B cell (primary cell): ENCODE results near the gene NUDT19. TPM values are rescaled to one million over a fixed set of nuclear protein-coding genes. Genes with fewer than 3 reads are reported as not detected.

Experiments
- ATAC-seq: fragments of 200-7000 bp; cut with Tn5 transposase; one replicate; pipeline ENCODE4 v1.10.0; 2021; ENCODE audit warnings: low read depth, mild to moderate bottlenecking, moderate number of reproducible peaks, moderate library complexity
- CTCF ChIA-PET: fragments of 350-600 bp; sonication (Branson Sonifier 250); formaldehyde crosslinking; loops from one replicate; lab custom pipeline; 2021; ENCODE audit warnings: antibody characterized with exemption, inconsistent platforms; lab: Charles Lee
- POLR2A ChIA-PET: fragments of 350-600 bp; sonication (Branson Sonifier 250); formaldehyde crosslinking; loops from one replicate; lab custom pipeline; 2021; ENCODE audit warnings: antibody characterized with exemption; lab: Charles Lee
- DNase-seq: peaks from one replicate; pipeline ENCODE4 v3.0.0; 2013
- H2AFZ ChIP-seq: 2 replicates; pipeline ENCODE4 v1.6.1; 2012; ENCODE audit warnings: mild to moderate bottlenecking, low read depth, low read length; ENCODE audit not compliant: insufficient read depth, poor library complexity, severe bottlenecking
- H3K27ac ChIP-seq, 2 donors: 1 replicate in 1 of 2; 2 replicates in 1 of 2; pipeline ENCODE4 v1.5.1; 2012 to 2013; ENCODE audit warnings: low read length in 2 of 2, mild to moderate bottlenecking in 2 of 2, moderate library complexity in 1 of 2
- H3K27me3 ChIP-seq, 4 experiments: fragments of 200-600 bp in 1 of 4; sonication (generic) in 1 of 4; replicated peaks in 1 of 4; 1 replicate in 2 of 4; 2 replicates in 2 of 4; pipeline versions ENCODE4 v1.6.1 to v1.7.0; 2013 to 2016; ENCODE audit warnings: low read length in 3 of 4, mild to moderate bottlenecking in 2 of 4, mixed read lengths in 1 of 4, moderate library complexity in 1 of 4; ENCODE audit not compliant: insufficient read depth in 4 of 4, control insufficient read depth in 3 of 4; ENCODE audit errors: control extremely low read depth in 1 of 4
- H3K36me3 ChIP-seq, 2 experiments: replicated peaks in 1 of 2; 1 replicate in 1 of 2; 2 replicates in 1 of 2; pipeline versions ENCODE4 v1.6.1 to v1.7.1; 2013; ENCODE audit warnings: low read length in 1 of 2; ENCODE audit not compliant: insufficient read depth in 2 of 2, control insufficient read depth in 1 of 2; ENCODE audit errors: control extremely low read depth in 1 of 2, extremely low read depth in 1 of 2
- H3K4me1 ChIP-seq, 2 donors: fragments of 200-600 bp in 1 of 2; sonication (generic) in 1 of 2; 1 replicate in 1 of 2; 2 replicates in 1 of 2; pipeline versions ENCODE4 v1.5.1 to v1.6.1; 2013 to 2017; ENCODE audit warnings: low read length in 2 of 2; ENCODE audit not compliant: control insufficient read depth in 2 of 2, insufficient read depth in 2 of 2
- H3K4me2 ChIP-seq: replicated peaks from 2 replicates; pipeline ENCODE3; 2012; ENCODE audit warnings: mild to moderate bottlenecking, low read depth, low read length; ENCODE audit not compliant: poor library complexity, severe bottlenecking
- H3K4me3 ChIP-seq, 5 experiments: fragments of 200-600 bp in 1 of 5; sonication (generic) in 1 of 5; 1 replicate in 3 of 5; 2 replicates in 2 of 5; pipeline versions ENCODE4 v1.5.1 to v1.7.0; 2011 to 2016; ENCODE audit warnings: low read length in 4 of 5, mild to moderate bottlenecking in 4 of 5, low read depth in 2 of 5, control low read depth in 1 of 5, moderate library complexity in 1 of 5; ENCODE audit not compliant: insufficient read depth in 1 of 5; ENCODE audit errors: control extremely low read depth in 1 of 5, extremely low read depth in 1 of 5
- H3K79me2 ChIP-seq: fragments of 200-600 bp; sonication (generic); one replicate; pipeline ENCODE4 v1.6.0; 2016; ENCODE audit warnings: low read length; ENCODE audit not compliant: control insufficient read depth, insufficient read depth
- H3K9ac ChIP-seq: fragments of 200-600 bp; sonication (generic); 2 replicates; pipeline ENCODE4 v1.6.1; 2017; ENCODE audit warnings: mild to moderate bottlenecking, low read length, moderate library complexity
- H3K9me3 ChIP-seq, 3 donors: one replicate each; pipeline versions ENCODE4 v1.6.1 to v1.7.1; 2013; ENCODE audit warnings: low read length in 2 of 3; ENCODE audit not compliant: control insufficient read depth in 2 of 3, insufficient read depth in 1 of 3; ENCODE audit errors: control extremely low read depth in 1 of 3
- H4K20me1 ChIP-seq: 2 replicates; pipeline ENCODE4 v1.6.0; 2012; ENCODE audit warnings: mild to moderate bottlenecking, low read length; ENCODE audit not compliant: insufficient read depth, control insufficient read depth, poor library complexity, severe bottlenecking
- H3K27ac Mint-ChIP-seq: one replicate; pipeline ENCODE4 v1.8.0; 2021; ENCODE audit warnings: mixed read lengths
- H3K27me3 Mint-ChIP-seq: one replicate; pipeline ENCODE4 v1.8.0; 2021; ENCODE audit warnings: mixed read lengths
- H3K4me1 Mint-ChIP-seq: one replicate; pipeline ENCODE4 v1.8.0; 2021; ENCODE audit warnings: mixed read lengths
- H3K4me3 Mint-ChIP-seq: one replicate; pipeline ENCODE4 v1.8.0; 2021; ENCODE audit warnings: mixed read lengths
- H3K9me3 Mint-ChIP-seq: one replicate; pipeline ENCODE4 v1.8.0; 2022; ENCODE audit warnings: mixed read lengths; ENCODE audit not compliant: insufficient read depth
- EZH2 ChIP-seq: IDR thresholded peaks from 2 replicates; pipeline ENCODE4 v1.6.1; 2012; ENCODE audit warnings: borderline replicate concordance, low read depth, mild to moderate bottlenecking, moderate library complexity, low read length; ENCODE audit not compliant: insufficient read depth, poor library complexity, severe bottlenecking
- WGBS: methylation state at CpG from one replicate; pipeline ENCODE4 v1.1.5; 2013; ENCODE audit warnings: missing lambda C conversion rate; ENCODE audit not compliant: insufficient coverage; 5-methylcytosine and 5-hydroxymethylcytosine counted together
- intact Hi-C: fragments of 100-400 bp; cut with micrococcal nuclease; formaldehyde crosslinking; loops from one replicate; pipeline ENCODE4 v1.10.0; 2022
- polyA plus RNA-seq: library from polyadenylated mRNA; depleted of rRNA; stranded (reverse); fragments of >200 nt; gene quantifications from 2 replicates; pipeline ENCODE4 v1.2.3, GENCODE V29; 2012
- total RNA-seq, 2 donors: library from RNA; stranded (reverse); fragments of 120-200 nt in 1 of 2; gene quantifications; 1 replicate in 1 of 2; 2 replicates in 1 of 2; pipeline versions ENCODE4 v1.2.3 to v1.2.4, GENCODE V29; 2013 to 2022
- TF ChIP-seq, protein P1 (sequence below): fragments of 200-600 bp; IDR thresholded peaks from one replicate; pipeline ENCODE4 v1.8.0; 2022; ENCODE audit warnings: antibody characterized with exemption, mild to moderate bottlenecking

NUDT19 gene
- total and polyA plus RNA-seq, 2 donors (not counting 1 experiment from before 2014, with no cell fraction given), result 3.6 to 7.1 TPM

DNA sequence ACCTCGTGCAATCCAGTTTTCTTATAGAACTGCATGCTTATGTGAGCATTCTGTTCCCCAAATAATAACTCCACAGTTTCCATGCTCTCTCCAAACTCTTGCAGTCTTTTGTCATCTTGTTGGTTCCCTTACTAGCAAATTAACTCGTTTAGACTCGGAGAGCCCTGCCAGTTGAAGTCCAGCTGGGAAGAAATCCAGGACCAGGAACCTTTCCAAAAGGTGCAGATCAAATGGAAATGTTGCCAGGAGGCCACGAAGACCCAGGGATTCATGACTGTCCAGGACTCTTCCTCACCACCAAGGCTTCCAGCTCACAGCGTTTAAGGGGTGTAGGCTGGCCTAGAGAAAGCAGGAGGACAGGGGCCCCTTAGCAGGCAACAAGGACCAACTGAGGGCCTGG is 25.9 kb downstream of the NUDT19 start:
- Histone ChIP-seq H3K79me2 (no peaks in the 10 kb centered on the region), H3K36me3 (peaks cover 0 to 8% of the 10 kb centered on the region in 2 experiments), H3K9ac (no peak overlapping the region), H3K4me3 (no peak overlapping the region), H3K27me3 (no peaks in the 10 kb centered on the region), H3K9me3 (peaks cover 0 to 8% (median 0%) of the 10 kb centered on the region in 3 donors), H2AFZ (no peak overlapping the region), H3K4me1 (no peaks in the 10 kb centered on the region), H3K4me2 (no peak overlapping the region), H4K20me1 (no peaks in the 10 kb centered on the region), H3K27ac (no peak overlapping the region)
- no peak overlapping the region for H3K4me3 Mint-ChIP-seq
- ATAC-seq, result no peak
- ChIA-PET POLR2A (no interaction called here), CTCF (no interaction called here)
- no peaks in the 10 kb centered on the region for H3K9me3 Mint-ChIP-seq
- TF ChIP-seq, protein P1, sequence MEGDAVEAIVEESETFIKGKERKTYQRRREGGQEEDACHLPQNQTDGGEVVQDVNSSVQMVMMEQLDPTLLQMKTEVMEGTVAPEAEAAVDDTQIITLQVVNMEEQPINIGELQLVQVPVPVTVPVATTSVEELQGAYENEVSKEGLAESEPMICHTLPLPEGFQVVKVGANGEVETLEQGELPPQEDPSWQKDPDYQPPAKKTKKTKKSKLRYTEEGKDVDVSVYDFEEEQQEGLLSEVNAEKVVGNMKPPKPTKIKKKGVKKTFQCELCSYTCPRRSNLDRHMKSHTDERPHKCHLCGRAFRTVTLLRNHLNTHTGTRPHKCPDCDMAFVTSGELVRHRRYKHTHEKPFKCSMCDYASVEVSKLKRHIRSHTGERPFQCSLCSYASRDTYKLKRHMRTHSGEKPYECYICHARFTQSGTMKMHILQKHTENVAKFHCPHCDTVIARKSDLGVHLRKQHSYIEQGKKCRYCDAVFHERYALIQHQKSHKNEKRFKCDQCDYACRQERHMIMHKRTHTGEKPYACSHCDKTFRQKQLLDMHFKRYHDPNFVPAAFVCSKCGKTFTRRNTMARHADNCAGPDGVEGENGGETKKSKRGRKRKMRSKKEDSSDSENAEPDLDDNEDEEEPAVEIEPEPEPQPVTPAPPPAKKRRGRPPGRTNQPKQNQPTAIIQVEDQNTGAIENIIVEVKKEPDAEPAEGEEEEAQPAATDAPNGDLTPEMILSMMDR, result no peak
- TF ChIP-seq EZH2, result no peak
- intact Hi-C loops, result no loop called here
- H3K27ac Mint-ChIP-seq, result no peak overlapping the region
- WGBS, result 100% methylated on average over 3 of the region's 5 CpGs
- no peaks in the 10 kb centered on the region for H3K27me3 Mint-ChIP-seq
- H3K4me1 Mint-ChIP-seq, result no peaks in the 10 kb centered on the region
- no peak for DNase-seq

DNA sequence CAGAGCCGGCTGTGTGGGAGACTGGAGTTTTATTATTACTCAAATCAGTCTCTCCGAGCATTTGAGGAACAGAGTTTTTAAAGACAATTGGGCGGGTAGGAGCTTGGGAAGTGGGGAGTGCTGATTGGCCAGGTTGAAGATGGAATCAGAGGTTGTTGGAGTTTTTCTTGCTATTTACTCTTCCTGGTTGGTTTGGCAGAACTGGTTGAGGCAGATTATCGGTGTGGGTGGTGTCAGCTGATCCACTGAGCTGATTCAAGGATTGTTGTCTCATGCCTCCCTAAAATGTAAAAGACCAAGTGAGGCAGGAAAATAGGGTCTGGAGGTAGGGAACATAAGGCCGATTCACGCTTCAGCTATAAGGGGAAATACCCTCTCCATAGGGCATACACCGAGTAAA is 26.7 kb downstream of the NUDT19 start:
- Histone ChIP-seq H3K4me1 (no peaks in the 10 kb centered on the region), H3K27ac (no peak overlapping the region), H4K20me1 (no peaks in the 10 kb centered on the region), H3K9me3 (peaks cover 0 to 8% (median 0%) of the 10 kb centered on the region in 3 donors), H3K4me2 (no peak overlapping the region), H3K79me2 (no peaks in the 10 kb centered on the region), H3K4me3 (no peak overlapping the region), H2AFZ (no peak overlapping the region), H3K36me3 (peaks cover 0 to 4% of the 10 kb centered on the region in 2 experiments), H3K9ac (no peak overlapping the region), H3K27me3 (no peaks in the 10 kb centered on the region)
- Mint-ChIP-seq H3K27ac (no peak overlapping the region), H3K4me3 (no peak overlapping the region), H3K27me3 (no peaks in the 10 kb centered on the region), H3K4me1 (no peaks in the 10 kb centered on the region), H3K9me3 (no peaks in the 10 kb centered on the region)
- 98% methylated on average over 5 of the region's 7 CpGs for WGBS
- ChIA-PET CTCF (no interaction called here), POLR2A (no interaction called here)
- DNase-seq (no peak), ATAC-seq (no peak)
- TF ChIP-seq, protein P1, result no peak
- TF ChIP-seq EZH2, result no peak
- intact Hi-C loops, result no loop called here
